Progenitor cell of endocrine pancreas (in vitro differentiated cells): ENCODE results near the gene DEFB124. TPM values are rescaled to one million over a fixed set of nuclear protein-coding genes. Genes with fewer than 3 reads are reported as not detected.

Experiments
- DNase-seq: peaks from one replicate; pipeline ENCODE4 v3.0.0; 2021; ENCODE audit warnings: low spot score; ENCODE audit not compliant: unreplicated experiment
- H3K27ac Mint-ChIP-seq: 2 replicates; pipeline ENCODE4 v1.8.0; 2021; ENCODE audit warnings: mild to moderate bottlenecking, moderate library complexity, mixed read lengths
- H3K27me3 Mint-ChIP-seq: 2 replicates; pipeline ENCODE4 v1.8.0; 2021; ENCODE audit warnings: mixed read lengths
- H3K36me3 Mint-ChIP-seq: 2 replicates; pipeline ENCODE4 v1.8.0; 2022; ENCODE audit warnings: mixed read lengths; ENCODE audit not compliant: insufficient read depth
- H3K4me1 Mint-ChIP-seq: 2 replicates; pipeline ENCODE4 v1.8.0; 2021; ENCODE audit warnings: low read depth, mixed read lengths
- H3K4me3 Mint-ChIP-seq: 2 replicates; pipeline ENCODE4 v1.8.0; 2021; ENCODE audit warnings: low read depth, mild to moderate bottlenecking, moderate library complexity, mixed read lengths
- H3K9me3 Mint-ChIP-seq: 2 replicates; pipeline ENCODE4 v1.8.0; 2021; ENCODE audit warnings: low read depth, mixed read lengths
- total RNA-seq: library from RNA; stranded (reverse); gene quantifications from 2 replicates; pipeline ENCODE4 v1.2.1, GENCODE V29; 2021
- TF ChIP-seq, protein P1 (sequence below): fragments of 200-600 bp; sonication (generic); IDR thresholded peaks from one replicate; pipeline ENCODE4 v1.5.0; 2021; ENCODE audit warnings: antibody characterized with exemption, mild to moderate bottlenecking; ENCODE audit not compliant: unreplicated experiment

Gene DEFB124
- total RNA-seq, 1 donor from 2014 or later = not detected

DNA sequence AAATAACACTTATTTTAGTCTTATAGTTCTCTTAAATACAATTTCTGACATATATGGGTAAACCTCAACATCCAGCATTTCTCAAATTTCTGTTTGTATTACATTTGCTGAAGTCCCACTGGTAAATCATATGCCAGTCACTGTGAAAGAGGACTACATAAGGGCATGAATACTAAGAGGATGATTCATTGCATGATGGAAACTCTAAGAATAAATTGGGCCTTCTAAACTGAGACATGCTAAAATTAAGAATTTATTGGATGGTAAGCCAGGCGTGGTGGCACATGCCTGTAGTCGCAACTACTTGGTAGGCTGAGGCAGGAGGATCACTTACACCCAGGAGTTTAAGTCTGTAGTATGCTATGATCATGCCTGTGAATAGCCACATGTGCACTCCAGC lies 22.4 kb downstream of the DEFB124 start:
- TF ChIP-seq, protein P1, sequence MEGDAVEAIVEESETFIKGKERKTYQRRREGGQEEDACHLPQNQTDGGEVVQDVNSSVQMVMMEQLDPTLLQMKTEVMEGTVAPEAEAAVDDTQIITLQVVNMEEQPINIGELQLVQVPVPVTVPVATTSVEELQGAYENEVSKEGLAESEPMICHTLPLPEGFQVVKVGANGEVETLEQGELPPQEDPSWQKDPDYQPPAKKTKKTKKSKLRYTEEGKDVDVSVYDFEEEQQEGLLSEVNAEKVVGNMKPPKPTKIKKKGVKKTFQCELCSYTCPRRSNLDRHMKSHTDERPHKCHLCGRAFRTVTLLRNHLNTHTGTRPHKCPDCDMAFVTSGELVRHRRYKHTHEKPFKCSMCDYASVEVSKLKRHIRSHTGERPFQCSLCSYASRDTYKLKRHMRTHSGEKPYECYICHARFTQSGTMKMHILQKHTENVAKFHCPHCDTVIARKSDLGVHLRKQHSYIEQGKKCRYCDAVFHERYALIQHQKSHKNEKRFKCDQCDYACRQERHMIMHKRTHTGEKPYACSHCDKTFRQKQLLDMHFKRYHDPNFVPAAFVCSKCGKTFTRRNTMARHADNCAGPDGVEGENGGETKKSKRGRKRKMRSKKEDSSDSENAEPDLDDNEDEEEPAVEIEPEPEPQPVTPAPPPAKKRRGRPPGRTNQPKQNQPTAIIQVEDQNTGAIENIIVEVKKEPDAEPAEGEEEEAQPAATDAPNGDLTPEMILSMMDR = no peak
- Mint-ChIP-seq H3K27ac (no peak overlapping the region), H3K27me3 (no peaks in the 10 kb centered on the region), H3K9me3 (peaks cover 57% of the 10 kb centered on the region), H3K4me3 (no peak overlapping the region), H3K36me3 (peaks cover 8% of the 10 kb centered on the region), H3K4me1 (no peaks in the 10 kb centered on the region)
- DNase-seq = no peak

DNA sequence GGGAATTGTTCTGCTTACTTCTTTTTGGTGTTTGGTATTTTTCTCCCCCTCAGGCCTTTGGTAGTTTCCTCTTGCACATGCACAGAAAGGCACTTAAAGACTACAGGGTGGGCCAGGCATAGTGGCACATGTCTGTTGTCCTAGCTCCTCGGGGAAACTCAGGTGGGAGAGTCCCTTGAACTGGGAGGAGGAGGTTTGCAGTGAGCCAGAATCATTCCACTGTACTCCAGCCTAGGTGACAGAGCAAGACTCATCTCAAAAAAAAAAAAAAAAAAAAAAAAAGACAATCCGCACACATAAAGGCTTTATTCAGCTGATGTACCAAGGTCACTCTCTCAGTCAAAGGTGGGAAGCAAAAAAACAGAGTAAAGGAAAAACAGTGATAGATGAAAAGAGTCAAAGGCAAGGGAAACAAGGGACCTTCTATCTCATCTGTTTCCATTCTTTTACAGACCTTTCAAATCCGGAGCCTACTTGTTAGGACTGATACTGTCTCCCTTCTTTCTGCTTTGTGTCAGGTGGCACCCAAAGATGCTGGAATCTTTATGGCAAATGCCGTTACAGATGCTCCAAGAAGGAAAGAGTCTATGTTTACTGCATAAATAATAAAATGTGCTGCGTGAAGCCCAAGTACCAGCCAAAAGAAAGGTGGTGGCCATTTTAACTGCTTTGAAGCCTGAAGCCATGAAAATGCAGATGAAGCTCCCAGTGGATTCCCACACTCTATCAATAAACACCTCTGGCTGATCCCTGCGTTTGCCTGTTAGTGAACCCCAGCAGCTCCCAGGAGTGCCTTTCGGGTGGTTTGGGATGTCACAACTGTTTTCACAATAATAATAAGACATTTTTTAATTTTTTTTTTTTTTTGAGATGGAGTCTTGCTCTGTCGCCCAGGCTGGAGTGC lies 25.2 kb downstream of the DEFB124 start:
- H3K4me3 Mint-ChIP-seq = no peak overlapping the region
- TF ChIP-seq, protein P1 = no peak
- no peak overlapping the region for H3K27ac Mint-ChIP-seq
- H3K36me3 Mint-ChIP-seq = peaks cover 6% of the 10 kb centered on the region
- peaks cover 69% of the 10 kb centered on the region for H3K9me3 Mint-ChIP-seq
- H3K27me3 Mint-ChIP-seq = no peaks in the 10 kb centered on the region
- no peak for DNase-seq
- H3K4me1 Mint-ChIP-seq = no peaks in the 10 kb centered on the region

DNA sequence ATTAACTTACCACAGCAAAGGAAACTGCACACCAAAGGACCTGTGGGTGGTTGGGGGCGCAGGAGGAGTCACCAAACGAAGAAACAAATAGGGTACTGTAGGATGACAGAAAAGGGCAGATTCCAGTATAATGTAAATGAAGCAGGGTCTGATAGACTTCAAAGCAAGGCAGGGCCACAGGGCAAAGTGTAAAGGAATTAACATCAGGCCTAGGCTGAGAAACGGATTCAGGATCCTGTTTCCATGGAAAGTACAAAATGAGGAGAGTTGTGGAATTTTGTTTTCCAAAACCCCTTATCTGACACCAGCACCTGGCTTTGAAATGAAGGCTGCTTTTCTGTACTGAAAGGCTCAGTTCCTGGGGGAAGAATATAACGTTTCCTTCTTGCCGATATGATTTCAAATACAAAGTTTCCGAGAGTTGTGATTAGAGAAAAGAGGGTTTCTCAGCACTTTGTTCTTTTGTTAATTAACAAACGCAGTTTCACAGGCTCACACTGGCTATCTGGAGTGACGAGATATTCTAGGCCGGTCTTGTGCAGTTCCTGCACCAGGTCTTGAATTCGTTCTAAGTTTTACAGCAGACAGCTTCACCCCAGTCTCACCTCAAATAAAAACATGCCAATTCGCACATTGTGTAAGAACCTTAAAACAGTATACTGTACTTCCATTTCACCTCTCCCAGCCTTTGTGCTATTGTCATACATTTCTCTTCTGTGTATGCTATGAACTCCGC lies 28.7 kb downstream of the DEFB124 start:
- peaks cover 75% of the 10 kb centered on the region for H3K9me3 Mint-ChIP-seq

DNA sequence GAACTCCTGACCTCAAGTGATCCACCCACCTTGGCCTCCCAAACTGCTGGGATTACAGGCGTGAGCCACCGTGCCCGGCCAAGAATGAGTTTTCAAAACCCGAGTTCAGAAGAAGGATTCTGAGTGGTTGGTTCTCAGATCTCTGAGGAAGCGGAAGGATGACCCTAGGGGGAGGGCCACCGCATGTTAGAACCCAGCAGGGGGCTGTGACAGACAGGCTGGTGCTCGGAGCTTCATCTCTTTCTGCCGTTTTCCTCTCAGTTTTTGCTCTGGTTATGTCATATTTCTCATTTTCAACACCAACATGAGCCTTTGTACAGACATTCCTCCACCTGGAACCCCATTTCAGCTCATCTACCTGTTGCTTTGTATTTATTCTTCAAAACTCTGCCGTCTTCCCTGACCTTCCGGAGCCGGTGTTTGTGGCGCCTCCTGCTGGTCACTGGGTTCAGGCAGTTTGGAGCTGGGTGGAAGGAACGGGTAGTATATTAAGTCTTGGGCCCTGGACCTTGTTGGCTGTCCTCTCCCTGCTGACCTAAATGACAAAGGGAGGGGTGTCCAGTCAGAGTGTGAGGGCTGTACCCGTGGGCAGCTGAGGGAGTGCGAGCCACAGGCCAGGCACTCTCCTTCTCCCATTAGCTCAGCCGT lies 34.8 kb downstream of the DEFB124 start, which contains the start of gene DEFB123:
Gene DEFB123 (plus strand): TSS at position 621 of the 648 bp plus-strand sequence. CDS start 67 bp downstream, outside the sequence.
- TF ChIP-seq, protein P1 = no peak
- DNase-seq = no peak
- H3K27me3 Mint-ChIP-seq = no peaks in the 10 kb centered on the region
- no peak within 1 kb of the TSS for H3K27ac Mint-ChIP-seq
- no peaks in the 10 kb centered on the region for H3K4me1 Mint-ChIP-seq
- no peak within 1 kb of the TSS for H3K4me3 Mint-ChIP-seq
- H3K36me3 Mint-ChIP-seq = peaks cover 2% of the 10 kb centered on the region
- peaks cover 70% of the 10 kb centered on the region for H3K9me3 Mint-ChIP-seq

More for the DNA sequence above, 28.7 kb downstream of the DEFB124 start:
- Mint-ChIP-seq H3K36me3 (peaks cover 6% of the 10 kb centered on the region), H3K27ac (no peak overlapping the region), H3K4me1 (no peaks in the 10 kb centered on the region), H3K4me3 (no peak overlapping the region), H3K27me3 (no peaks in the 10 kb centered on the region)
- DNase-seq = no peak
- TF ChIP-seq, protein P1 = no peak
